Left lung (tissue), 10 donors: Measurements from ENCODE around the gene CEP170B. TPM values are rescaled to one million over a fixed set of nuclear protein-coding genes. Genes with fewer than 3 reads are reported as not detected.

ENCODE experiments used
- ATAC-seq: fragments of 200-7000 bp; cut with Tn5 transposase; one replicate; pipeline ENCODE4 v1.9.1; 2020; ENCODE audit warnings: moderate library complexity
- DNase-seq, 4 donors: peaks; one replicate each; pipeline ENCODE4 v3.0.0-alpha.2; 2013 to 2020
- H3K27ac ChIP-seq, 2 donors: fragments of 200-600 bp; sonication (generic) in 1 of 2; one replicate each; pipeline versions ENCODE4 v1.5.0 to v1.8.0; 2020 to 2021
- H3K27me3 ChIP-seq, 2 donors: fragments of 200-600 bp; sonication (generic) in 1 of 2; one replicate each; pipeline versions ENCODE4 v1.5.0 to v1.8.0; 2020 to 2021
- H3K36me3 ChIP-seq, 2 donors: fragments of 200-600 bp; sonication (generic) in 1 of 2; one replicate each; pipeline versions ENCODE4 v1.5.0 to v1.8.0; 2020 to 2021
- H3K4me1 ChIP-seq, 2 donors: fragments of 200-600 bp; one replicate each; pipeline ENCODE4 v1.8.0; 2021
- H3K4me3 ChIP-seq, 2 donors: fragments of 200-600 bp; sonication (generic) in 1 of 2; one replicate each; pipeline versions ENCODE4 v1.5.0 to v1.8.0; 2020 to 2021; ENCODE audit warnings: mild to moderate bottlenecking in 1 of 2
- H3K9me3 ChIP-seq, 2 donors: fragments of 200-600 bp; sonication (generic) in 1 of 2; one replicate each; pipeline versions ENCODE4 v1.5.0 to v1.8.0; 2020 to 2021
- CTCF ChIP-seq, 2 donors: fragments of 200-600 bp; sonication (generic) in 1 of 2; IDR thresholded peaks; one replicate each; pipeline versions ENCODE4 v1.5.0 to v1.8.0; 2021; ENCODE audit warnings: antibody characterized with exemption in 2 of 2
- intact Hi-C, 2 donors: fragments of 100-400 bp; cut with DNase I; formaldehyde crosslinking; loops; one replicate each; pipeline versions ENCODE4 v1.11.2 to v1.14.2; 2022
- polyA plus RNA-seq, 6 donors: library from polyadenylated mRNA; unstranded; fragments of 120-200 nt; gene quantifications; one replicate each; pipeline ENCODE4 v1.2.1, GENCODE V29; 2013; ENCODE audit not compliant: insufficient read length in 6 of 6
- total RNA-seq, 2 donors: library from RNA; stranded (reverse); fragmentation: NEBNext Ultra II Directional; extraction: Animal tissue kit (Norgen Biotek cat#: 25700); gene quantifications; one replicate each; pipeline ENCODE4 v1.2.1, GENCODE V29; 2021
- donor health status: DM: no; HTN: yes; CAD: no.
- donor health status: DM: no; HTN: no; CAD: no.

Gene CEP170B
- total and polyA plus RNA-seq, 8 donors = 10.0 to 42.3 (median 14.2) TPM

DNA sequence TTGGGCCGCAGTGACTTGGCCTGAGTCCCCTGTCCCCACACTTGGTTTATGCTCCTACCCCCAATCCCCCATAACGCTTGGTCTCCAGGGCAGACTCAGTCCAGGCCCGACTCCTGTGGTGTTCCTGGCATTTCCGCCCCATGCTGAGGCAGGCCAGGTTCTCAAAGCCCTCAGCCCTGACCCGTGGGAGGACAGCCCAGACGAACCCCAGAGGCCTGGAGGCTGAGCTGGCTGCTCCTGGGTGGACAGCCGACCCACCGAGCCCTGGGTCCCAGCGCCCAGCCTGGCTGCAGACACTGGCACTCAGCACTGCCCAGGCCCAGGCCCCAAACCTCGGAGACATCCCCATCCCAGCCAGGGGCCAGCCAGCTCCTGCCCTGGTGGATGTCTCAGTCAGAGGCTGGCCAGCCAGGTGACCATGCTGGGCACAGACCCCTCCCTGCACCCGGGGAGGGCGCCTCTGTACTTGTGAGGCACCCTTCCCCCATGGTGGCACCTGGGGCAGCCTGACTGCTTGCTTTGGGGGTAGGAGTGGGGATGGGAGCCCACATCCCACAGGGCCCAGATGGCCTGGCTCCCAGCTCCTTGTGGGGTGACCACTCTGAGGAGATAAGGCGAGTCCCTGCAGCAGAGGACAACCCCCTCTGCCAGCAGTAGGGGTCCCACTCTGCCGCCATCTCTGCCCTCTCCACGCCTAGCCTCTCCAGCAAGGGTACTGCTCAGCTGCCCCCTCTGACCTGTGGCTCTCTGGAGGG lies 61.0 kb downstream of the CEP170B start:
- no peak for TF ChIP-seq CTCF (IDR thresholded peaks at IDR 0.05)
- Histone ChIP-seq H3K27me3 (peaks cover 0 to 24% of the 10 kb centered on the region in 2 donors), H3K4me3 (no peak overlapping the region), H3K4me1 (peaks cover 0 to 8% of the 10 kb centered on the region in 2 donors), H3K9me3 (peaks cover 0 to 8% of the 10 kb centered on the region in 2 donors), H3K36me3 (no peaks in the 10 kb centered on the region), H3K27ac (no peak overlapping the region)
- intact Hi-C loops = no loop called here
- ATAC-seq = no peak
- peak in 2 of 4 donors; percentile 30 to 73 for DNase-seq

- ATAC-seq = no peak
- H3K4me1 ChIP-seq = peaks cover 0 to 8% of the 10 kb centered on the region in 2 donors
- no peaks in the 10 kb centered on the region for H3K36me3 ChIP-seq
- H3K27ac ChIP-seq = no peak overlapping the region
- peaks cover 0 to 8% of the 10 kb centered on the region in 2 donors for H3K9me3 ChIP-seq
- H3K27me3 ChIP-seq = peaks cover 0 to 26% of the 10 kb centered on the region in 2 donors
- TF ChIP-seq CTCF (IDR thresholded peaks at IDR 0.05) = no peak
- intact Hi-C loops = no loop called here
- DNase-seq = peak in 2 of 4 donors; percentile 28 to 74
- no peak overlapping the region for H3K4me3 ChIP-seq
These were observed 61.8 kb downstream of the CEP170B start for GRCh38 chr14:104926619-104927431.

DNA sequence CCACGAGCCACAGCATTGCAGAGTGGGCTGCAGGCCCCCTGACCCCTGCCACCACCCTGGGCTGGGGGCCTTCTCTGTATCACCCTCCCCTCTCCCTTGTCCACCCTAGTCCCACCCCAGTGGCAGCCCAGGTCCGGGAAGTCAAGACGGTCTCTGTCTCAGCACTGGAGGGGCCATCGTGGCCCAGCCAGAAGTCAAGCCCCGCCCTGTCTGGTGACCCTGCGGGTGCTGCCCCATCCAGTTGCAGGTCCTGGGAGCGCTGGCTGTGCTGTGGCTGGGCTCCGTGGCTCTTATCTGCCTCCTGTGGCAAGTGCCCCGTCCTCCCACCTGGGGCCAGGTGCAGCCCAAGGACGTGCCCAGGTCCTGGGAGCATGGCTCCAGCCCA lies 62.4 kb downstream of the CEP170B start:
- Histone ChIP-seq H3K27ac (no peak overlapping the region), H3K36me3 (no peaks in the 10 kb centered on the region), H3K27me3 (peaks cover under 1 to 32% of the 10 kb centered on the region in 2 donors), H3K4me3 (no peak overlapping the region), H3K9me3 (peaks cover 0 to 8% of the 10 kb centered on the region in 2 donors), H3K4me1 (peaks cover 2 to 12% of the 10 kb centered on the region in 2 donors)
- intact Hi-C loops = no loop called here
- DNase-seq = peak in 2 of 4 donors; percentile 25 to 69
- no peak for TF ChIP-seq CTCF (IDR thresholded peaks at IDR 0.05)
- no peak for ATAC-seq

- H3K27me3 ChIP-seq = peaks cover 4 to 37% of the 10 kb centered on the region in 2 donors
- TF ChIP-seq CTCF (IDR thresholded peaks at IDR 0.05) = no peak
- peaks cover 0 to 8% of the 10 kb centered on the region in 2 donors for H3K9me3 ChIP-seq
- H3K4me3 ChIP-seq = no peak overlapping the region
- H3K4me1 ChIP-seq = peaks cover 7 to 17% of the 10 kb centered on the region in 2 donors
- ATAC-seq = no peak
- DNase-seq = peak in 1 of 4 donors; percentile 18
- no peak overlapping the region for H3K27ac ChIP-seq
- intact Hi-C loops = no loop called here
- no peaks in the 10 kb centered on the region for H3K36me3 ChIP-seq
These were observed 62.8 kb downstream of the CEP170B start for GRCh38 chr14:104927901-104928300.
